PFSK-1 (cell line): ENCODE data around the gene KDM3B.

ENCODE experiments used
- POLR2AphosphoS5 ChIP-seq: IDR thresholded peaks from 2 replicates; pipeline ENCODE4 v1.6.1; 2012; ENCODE audit warnings: low read depth, mild to moderate bottlenecking, control low read depth, low read length, moderate library complexity
- SIN3A ChIP-seq: IDR thresholded peaks from 2 replicates; pipeline ENCODE4 v1.6.1; 2012; ENCODE audit warnings: mild to moderate bottlenecking, low read length, moderate library complexity, borderline replicate concordance; ENCODE audit not compliant: insufficient read depth

DNA sequence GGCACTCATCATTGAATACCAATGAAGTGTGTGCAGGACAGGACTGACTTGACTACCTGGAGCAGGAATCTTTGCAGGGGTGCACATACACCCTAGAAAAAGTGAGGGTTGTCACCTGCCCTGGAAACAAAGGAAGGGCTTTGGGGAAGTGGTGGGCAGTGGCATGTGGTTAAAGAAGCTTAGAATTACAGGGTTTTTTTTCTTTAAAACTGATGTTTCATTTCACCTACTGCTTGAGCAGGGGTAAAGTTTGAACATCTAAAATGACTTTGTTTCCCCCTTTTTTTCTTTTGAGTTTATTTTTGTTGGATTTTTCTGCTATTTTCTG is 2.0 kb upstream of the KDM3B start:
- no peak for TF ChIP-seq SIN3A
- TF ChIP-seq POLR2AphosphoS5 = no peak
